HFFc6 (cell line): ENCODE measurements around the gene FRAS1. TPM values are rescaled to one million over a fixed set of nuclear protein-coding genes. Genes with fewer than 3 reads are reported as not detected.
"Not testable (repeated sequence)": the region's sequence is repeated elsewhere in the genome, so short reads cannot be mapped to it uniquely, and the experiment has no call there.

Experiments used
- DNase-seq: peaks from one replicate; pipeline ENCODE4 v3.0.0-alpha.2; 2018
- H3K27ac Mint-ChIP-seq: 2 replicates; pipeline ENCODE4 v1.8.0; 2020; ENCODE audit warnings: mild to moderate bottlenecking, mixed read lengths
- H3K27me3 Mint-ChIP-seq: 2 replicates; pipeline ENCODE4 v1.8.0; 2021; ENCODE audit warnings: mild to moderate bottlenecking, moderate library complexity, mixed read lengths; ENCODE audit not compliant: insufficient read depth
- H3K36me3 Mint-ChIP-seq: 2 replicates; pipeline ENCODE4 v1.8.0; 2021; ENCODE audit warnings: low read depth, mixed read lengths
- H3K4me1 Mint-ChIP-seq: 2 replicates; pipeline ENCODE4 v1.8.0; 2020; ENCODE audit warnings: low read depth, mixed read lengths
- H3K4me3 Mint-ChIP-seq: 2 replicates; pipeline ENCODE4 v1.8.0; 2020; ENCODE audit warnings: mild to moderate bottlenecking, moderate library complexity, mixed read lengths
- H3K9me3 Mint-ChIP-seq: 2 replicates; pipeline ENCODE4 v1.8.0; 2020; ENCODE audit warnings: mild to moderate bottlenecking, mixed read lengths
- total RNA-seq, 6 experiments: library from RNA; stranded (reverse); fragmentation: NEBNext Ultra II Directional; extraction: Animal tissue kit (Norgen Biotek cat#: 25700); gene quantifications; 2 replicates in 1 of 6; 3 replicates in 5 of 6; pipeline ENCODE4 v1.2.3, GENCODE V29; 2021
- TF ChIP-seq, protein P1 (sequence below): fragments of 200-600 bp; sonication (generic); IDR thresholded peaks from 2 replicates; pipeline ENCODE4 v1.5.0; 2021; ENCODE audit warnings: antibody characterized with exemption, mild to moderate bottlenecking

FRAS1 gene
- total RNA-seq, 6 experiments from 2014 or later = 1.7 to 11.0 (median 2.3) TPM

DNA sequence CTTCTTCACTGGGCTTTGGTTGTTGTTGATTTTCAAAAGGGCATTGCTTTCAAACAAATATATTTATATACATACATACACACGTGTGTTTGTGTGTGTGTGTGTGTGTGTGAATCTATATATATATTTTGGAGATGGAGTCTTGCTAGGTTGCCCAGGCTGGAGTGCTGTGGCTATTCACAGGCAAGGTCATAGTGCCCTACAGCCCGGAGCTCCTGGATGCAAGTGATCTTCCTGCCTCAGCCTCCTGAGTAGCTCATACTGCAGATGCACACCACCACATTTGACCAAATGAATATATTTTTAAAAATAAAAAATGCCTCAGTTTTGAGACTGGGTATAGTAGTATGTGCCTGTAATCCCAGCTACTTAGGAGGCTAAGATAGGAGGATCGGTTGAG is 34.4 kb downstream of the FRAS1 start:
- Mint-ChIP-seq H3K27ac (no peak overlapping the region), H3K4me1 (no peaks in the 10 kb centered on the region), H3K9me3 (no peaks in the 10 kb centered on the region; the same call in 1 of the 2 replicates), H3K4me3 (no peak overlapping the region), H3K27me3 (peaks cover 2% of the 10 kb centered on the region; the same call in 1 of the 2 replicates), H3K36me3 (no peaks in the 10 kb centered on the region)
- DNase-seq = no peak
- TF ChIP-seq, protein P1, sequence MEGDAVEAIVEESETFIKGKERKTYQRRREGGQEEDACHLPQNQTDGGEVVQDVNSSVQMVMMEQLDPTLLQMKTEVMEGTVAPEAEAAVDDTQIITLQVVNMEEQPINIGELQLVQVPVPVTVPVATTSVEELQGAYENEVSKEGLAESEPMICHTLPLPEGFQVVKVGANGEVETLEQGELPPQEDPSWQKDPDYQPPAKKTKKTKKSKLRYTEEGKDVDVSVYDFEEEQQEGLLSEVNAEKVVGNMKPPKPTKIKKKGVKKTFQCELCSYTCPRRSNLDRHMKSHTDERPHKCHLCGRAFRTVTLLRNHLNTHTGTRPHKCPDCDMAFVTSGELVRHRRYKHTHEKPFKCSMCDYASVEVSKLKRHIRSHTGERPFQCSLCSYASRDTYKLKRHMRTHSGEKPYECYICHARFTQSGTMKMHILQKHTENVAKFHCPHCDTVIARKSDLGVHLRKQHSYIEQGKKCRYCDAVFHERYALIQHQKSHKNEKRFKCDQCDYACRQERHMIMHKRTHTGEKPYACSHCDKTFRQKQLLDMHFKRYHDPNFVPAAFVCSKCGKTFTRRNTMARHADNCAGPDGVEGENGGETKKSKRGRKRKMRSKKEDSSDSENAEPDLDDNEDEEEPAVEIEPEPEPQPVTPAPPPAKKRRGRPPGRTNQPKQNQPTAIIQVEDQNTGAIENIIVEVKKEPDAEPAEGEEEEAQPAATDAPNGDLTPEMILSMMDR = no peak

GRCh38 chr4:78092350-78092749 is 35.2 kb downstream of the FRAS1 start:
- H3K4me3 Mint-ChIP-seq, DNase-seq, H3K9me3 Mint-ChIP-seq, H3K36me3 Mint-ChIP-seq, H3K27me3 Mint-ChIP-seq, H3K27ac Mint-ChIP-seq, H3K4me1 Mint-ChIP-seq: not testable (repeated sequence)

- no peak overlapping the region for H3K27ac Mint-ChIP-seq
- DNase-seq = no peak
- peaks cover 7% of the 10 kb centered on the region for H3K9me3 Mint-ChIP-seq
- H3K4me1 Mint-ChIP-seq = no peaks in the 10 kb centered on the region
- TF ChIP-seq, protein P1 = no peak
- H3K36me3 Mint-ChIP-seq = no peaks in the 10 kb centered on the region
- H3K27me3 Mint-ChIP-seq = peaks cover under 1% of the 10 kb centered on the region; the same call in 1 of the 2 replicates
- no peak overlapping the region for H3K4me3 Mint-ChIP-seq
Observed at GRCh38 chr4:78092850-78093249, 35.7 kb downstream of the FRAS1 start.

- Mint-ChIP-seq H3K27ac (no peak overlapping the region), H3K4me1 (no peaks in the 10 kb centered on the region; the same call in 1 of the 2 replicates), H3K27me3 (no peaks in the 10 kb centered on the region), H3K4me3 (no peak overlapping the region), H3K36me3 (no peaks in the 10 kb centered on the region), H3K9me3 (peaks cover 7% of the 10 kb centered on the region)
- no peak for DNase-seq
- TF ChIP-seq, protein P1 = no peak
Observed at GRCh38 chr4:78095081-78095480, 38.0 kb downstream of the FRAS1 start.

GRCh38 chr4:78099058-78099457 is 41.9 kb downstream of the FRAS1 start:
- no peak for DNase-seq
- no peak overlapping the region for H3K27ac Mint-ChIP-seq
- peaks cover 7% of the 10 kb centered on the region; the same call in 1 of the 2 replicates for H3K9me3 Mint-ChIP-seq
- no peak overlapping the region for H3K4me3 Mint-ChIP-seq
- no peaks in the 10 kb centered on the region for H3K36me3 Mint-ChIP-seq
- H3K27me3 Mint-ChIP-seq = no peaks in the 10 kb centered on the region
- TF ChIP-seq, protein P1 = no peak
- no peaks in the 10 kb centered on the region; the same call in 1 of the 2 replicates for H3K4me1 Mint-ChIP-seq

DNA sequence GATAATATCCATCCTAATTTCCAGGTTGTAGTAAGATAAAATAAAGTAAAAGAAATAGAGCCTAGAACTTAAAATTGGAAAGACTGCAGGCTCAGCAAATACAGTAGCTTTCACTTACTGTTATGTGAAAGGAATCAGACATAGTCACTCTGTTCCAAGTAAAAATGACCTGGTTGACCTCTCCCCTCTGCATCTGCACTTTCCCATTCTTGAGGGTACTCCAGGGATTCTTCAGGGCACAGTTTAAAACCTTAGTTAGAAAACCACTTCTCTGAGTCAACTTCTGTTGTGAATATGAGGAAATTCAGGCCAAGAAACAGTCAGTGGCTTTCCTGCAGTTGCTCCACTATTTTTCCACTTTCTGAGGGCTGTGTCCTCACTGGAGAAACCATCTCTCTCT is 42.9 kb downstream of the FRAS1 start:
- Mint-ChIP-seq H3K36me3 (no peaks in the 10 kb centered on the region), H3K27me3 (no peaks in the 10 kb centered on the region), H3K27ac (no peak overlapping the region), H3K4me3 (no peak overlapping the region), H3K4me1 (no peaks in the 10 kb centered on the region; the same call in 1 of the 2 replicates), H3K9me3 (peaks cover 7% of the 10 kb centered on the region; the same call in 1 of the 2 replicates)
- TF ChIP-seq, protein P1 = no peak
- no peak for DNase-seq
